Gastrocnemius medialis (tissue), 4 donors: ENCODE results near the gene TRPV3.

ENCODE experiments used
- POLR2A ChIP-seq, 2 donors: fragments of 450-650 bp; IDR thresholded peaks; one replicate each; pipeline ENCODE4 v1.6.1; 2017; ENCODE audit warnings: antibody characterized with exemption in 2 of 2, mild to moderate bottlenecking in 2 of 2, moderate library complexity in 2 of 2
- TF ChIP-seq, protein P1 (sequence below), 5 experiments: fragments of 450-650 bp in 3 of 5; fragments of 200-600 bp in 2 of 5; sonication (generic) in 2 of 5; IDR thresholded peaks in 4 of 5; conservative IDR thresholded peaks in 1 of 5; 1 replicate in 4 of 5; 2 replicates in 1 of 5; pipeline ENCODE4 v1.5.1; 2016 to 2019; ENCODE audit warnings: antibody characterized with exemption in 5 of 5, mild to moderate bottlenecking in 3 of 5, moderate library complexity in 3 of 5

DNA sequence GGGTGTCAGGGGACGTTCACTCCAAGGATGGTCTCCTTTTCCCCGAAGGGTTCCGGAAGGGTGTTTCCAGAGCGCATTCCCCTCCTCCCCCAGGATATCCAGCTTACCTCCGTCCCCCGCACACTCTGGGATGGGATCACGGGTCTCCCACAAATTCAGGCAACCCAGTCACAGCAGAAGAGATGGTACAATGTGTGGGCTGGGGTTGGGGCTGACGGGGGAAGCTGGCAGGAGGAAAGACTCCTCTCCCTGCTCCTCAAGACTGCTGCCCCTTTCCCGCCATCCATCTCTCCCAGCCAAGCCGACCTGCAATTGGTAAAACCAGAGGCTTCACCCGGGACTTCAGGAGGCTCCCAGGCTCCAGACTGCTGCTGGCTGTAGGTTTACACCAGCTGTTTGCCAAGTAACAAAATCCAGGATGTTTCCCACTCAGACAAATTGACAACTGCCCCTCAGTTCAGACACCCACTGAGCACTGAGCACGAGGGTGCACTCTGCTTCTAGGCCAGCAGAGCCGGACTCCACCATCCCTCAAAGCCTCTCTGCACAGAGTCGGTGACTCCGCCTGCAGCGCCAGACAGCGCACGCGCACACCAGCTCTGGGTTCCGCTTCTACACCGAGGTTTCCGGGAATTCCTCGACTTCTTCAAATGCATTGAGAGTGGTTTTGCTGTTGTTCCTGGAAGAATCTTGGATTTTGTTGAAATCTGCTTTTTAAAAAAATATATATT lies 44.1 kb downstream of the TRPV3 start:
- TF ChIP-seq POLR2A (IDR thresholded peaks at IDR 0.05), result no peak
- TF ChIP-seq, protein P1, sequence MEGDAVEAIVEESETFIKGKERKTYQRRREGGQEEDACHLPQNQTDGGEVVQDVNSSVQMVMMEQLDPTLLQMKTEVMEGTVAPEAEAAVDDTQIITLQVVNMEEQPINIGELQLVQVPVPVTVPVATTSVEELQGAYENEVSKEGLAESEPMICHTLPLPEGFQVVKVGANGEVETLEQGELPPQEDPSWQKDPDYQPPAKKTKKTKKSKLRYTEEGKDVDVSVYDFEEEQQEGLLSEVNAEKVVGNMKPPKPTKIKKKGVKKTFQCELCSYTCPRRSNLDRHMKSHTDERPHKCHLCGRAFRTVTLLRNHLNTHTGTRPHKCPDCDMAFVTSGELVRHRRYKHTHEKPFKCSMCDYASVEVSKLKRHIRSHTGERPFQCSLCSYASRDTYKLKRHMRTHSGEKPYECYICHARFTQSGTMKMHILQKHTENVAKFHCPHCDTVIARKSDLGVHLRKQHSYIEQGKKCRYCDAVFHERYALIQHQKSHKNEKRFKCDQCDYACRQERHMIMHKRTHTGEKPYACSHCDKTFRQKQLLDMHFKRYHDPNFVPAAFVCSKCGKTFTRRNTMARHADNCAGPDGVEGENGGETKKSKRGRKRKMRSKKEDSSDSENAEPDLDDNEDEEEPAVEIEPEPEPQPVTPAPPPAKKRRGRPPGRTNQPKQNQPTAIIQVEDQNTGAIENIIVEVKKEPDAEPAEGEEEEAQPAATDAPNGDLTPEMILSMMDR (IDR thresholded peaks at IDR 0.05 in 4 of 5, conservative IDR thresholded peaks at IDR 0.05 in 1 of 5), result no peak
